Measurements from ENCODE around the gene ZNF485. TPM values are rescaled to one million over a fixed set of nuclear protein-coding genes. Genes with fewer than 3 reads are reported as not detected.

The ZNF485 gene
- total RNA-seq, 2 donors from 2014 or later: 1.6 to 2.8 TPM

DNA sequence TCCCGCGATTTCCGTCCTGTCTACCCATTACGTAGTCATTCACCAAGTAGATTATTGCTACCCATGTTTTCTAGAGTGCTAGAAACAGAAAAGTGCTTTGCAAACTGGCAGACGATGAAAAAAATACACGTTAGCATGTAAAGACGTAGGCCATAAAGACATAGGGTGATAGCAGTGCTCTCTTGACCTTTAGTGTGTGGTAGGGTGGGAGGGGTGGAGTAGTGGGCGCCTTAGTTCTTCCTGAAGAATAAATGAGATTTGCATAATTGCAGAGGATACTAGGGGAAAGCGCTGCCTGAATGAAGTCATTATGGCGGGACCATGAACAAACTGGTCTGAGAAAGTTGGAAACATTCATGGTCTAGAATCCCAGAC is 948 bp downstream of the ZNF485 start:
- no peak for DNase-seq
- Histone ChIP-seq H3K9me3 (no peaks in the 10 kb centered on the region), H3K27ac (no peak overlapping the region), H3K4me3 (peak overlapping the region; percentile 97), H3K27me3 (no peaks in the 10 kb centered on the region), H3K36me3 (no peaks in the 10 kb centered on the region), H3K4me1 (no peaks in the 10 kb centered on the region), H3K9ac (ENCODE audit: low read depth in 2 of 2, low read length in 2 of 2) (peak overlapping the region in 1 of 2 donors; percentile 76)
- TF ChIP-seq, protein P1, sequence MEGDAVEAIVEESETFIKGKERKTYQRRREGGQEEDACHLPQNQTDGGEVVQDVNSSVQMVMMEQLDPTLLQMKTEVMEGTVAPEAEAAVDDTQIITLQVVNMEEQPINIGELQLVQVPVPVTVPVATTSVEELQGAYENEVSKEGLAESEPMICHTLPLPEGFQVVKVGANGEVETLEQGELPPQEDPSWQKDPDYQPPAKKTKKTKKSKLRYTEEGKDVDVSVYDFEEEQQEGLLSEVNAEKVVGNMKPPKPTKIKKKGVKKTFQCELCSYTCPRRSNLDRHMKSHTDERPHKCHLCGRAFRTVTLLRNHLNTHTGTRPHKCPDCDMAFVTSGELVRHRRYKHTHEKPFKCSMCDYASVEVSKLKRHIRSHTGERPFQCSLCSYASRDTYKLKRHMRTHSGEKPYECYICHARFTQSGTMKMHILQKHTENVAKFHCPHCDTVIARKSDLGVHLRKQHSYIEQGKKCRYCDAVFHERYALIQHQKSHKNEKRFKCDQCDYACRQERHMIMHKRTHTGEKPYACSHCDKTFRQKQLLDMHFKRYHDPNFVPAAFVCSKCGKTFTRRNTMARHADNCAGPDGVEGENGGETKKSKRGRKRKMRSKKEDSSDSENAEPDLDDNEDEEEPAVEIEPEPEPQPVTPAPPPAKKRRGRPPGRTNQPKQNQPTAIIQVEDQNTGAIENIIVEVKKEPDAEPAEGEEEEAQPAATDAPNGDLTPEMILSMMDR (IDR thresholded peaks at IDR 0.05): no peak
- intact Hi-C loops (cut with DNase I): no loop called here

DNA sequence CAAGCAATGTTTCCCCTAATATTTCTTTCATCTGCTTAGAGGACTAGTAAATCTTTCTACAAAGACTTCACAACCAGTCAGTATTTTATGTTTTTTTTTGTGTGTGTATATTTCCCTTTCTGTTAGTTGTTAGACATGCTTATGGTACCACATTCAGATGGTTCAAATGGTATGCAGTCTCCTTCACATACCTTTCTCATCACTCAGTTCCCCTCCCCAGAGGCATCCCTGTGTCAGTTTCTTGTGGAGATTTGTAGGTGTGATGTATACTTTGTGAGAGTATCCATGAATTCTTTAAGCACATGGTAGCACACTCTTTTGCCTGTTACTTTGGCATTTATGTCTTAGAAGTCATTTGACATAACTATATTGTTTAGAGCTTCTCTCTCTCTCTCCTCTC is 4.4 kb downstream of the ZNF485 start:
- no peak overlapping the region for H3K27ac ChIP-seq
- intact Hi-C loops (cut with DNase I): no loop called here
- H3K36me3 ChIP-seq: no peaks in the 10 kb centered on the region
- TF ChIP-seq, protein P1 (IDR thresholded peaks at IDR 0.05): no peak
- H3K4me3 ChIP-seq: no peak overlapping the region
- no peak overlapping the region for H3K9ac ChIP-seq (ENCODE audit: low read depth in 2 of 2, low read length in 2 of 2)
- no peaks in the 10 kb centered on the region for H3K27me3 ChIP-seq
- no peaks in the 10 kb centered on the region for H3K9me3 ChIP-seq
- DNase-seq: no peak
- no peaks in the 10 kb centered on the region for H3K4me1 ChIP-seq

DNA sequence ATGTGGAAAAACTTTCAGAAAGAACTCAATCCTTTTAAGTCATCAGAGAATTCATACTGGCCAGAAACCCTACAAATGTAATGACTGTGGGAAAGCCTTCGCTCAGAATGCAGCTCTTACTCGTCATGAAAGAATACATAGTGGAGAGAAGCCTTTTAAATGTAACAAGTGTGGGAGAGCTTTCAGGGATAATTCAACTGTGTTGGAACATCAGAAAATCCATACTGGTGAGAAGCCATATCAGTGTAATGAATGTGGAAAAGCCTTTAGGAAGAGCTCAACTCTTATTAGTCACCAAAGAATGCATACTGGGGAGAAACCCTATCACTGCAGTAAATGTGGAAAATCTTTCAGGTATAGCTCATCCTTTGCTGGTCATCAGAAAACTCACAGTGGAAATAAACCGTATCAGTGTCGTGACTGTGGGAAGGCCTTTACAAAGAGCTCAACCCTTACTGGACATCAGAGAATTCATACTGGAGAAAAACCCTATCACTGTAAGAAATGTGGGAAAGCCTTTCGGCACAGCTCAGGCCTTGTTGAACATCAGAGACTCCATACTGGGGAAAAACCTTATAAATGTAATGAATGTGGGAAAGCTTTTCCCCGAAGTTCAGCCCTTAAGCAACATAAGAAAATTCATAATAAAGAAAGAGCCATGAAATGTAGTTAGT is 10.6 kb downstream of the ZNF485 start:
- no peaks in the 10 kb centered on the region for H3K36me3 ChIP-seq
- no peaks in the 10 kb centered on the region for H3K4me1 ChIP-seq
- H3K4me3 ChIP-seq: no peak overlapping the region
- intact Hi-C loops (cut with DNase I): no loop called here
- DNase-seq: no peak
- H3K9ac ChIP-seq (ENCODE audit: low read depth in 2 of 2, low read length in 2 of 2): no peak overlapping the region
- TF ChIP-seq, protein P1 (IDR thresholded peaks at IDR 0.05): no peak
- H3K27me3 ChIP-seq: no peaks in the 10 kb centered on the region
- no peaks in the 10 kb centered on the region for H3K9me3 ChIP-seq
- no peak overlapping the region for H3K27ac ChIP-seq

DNA sequence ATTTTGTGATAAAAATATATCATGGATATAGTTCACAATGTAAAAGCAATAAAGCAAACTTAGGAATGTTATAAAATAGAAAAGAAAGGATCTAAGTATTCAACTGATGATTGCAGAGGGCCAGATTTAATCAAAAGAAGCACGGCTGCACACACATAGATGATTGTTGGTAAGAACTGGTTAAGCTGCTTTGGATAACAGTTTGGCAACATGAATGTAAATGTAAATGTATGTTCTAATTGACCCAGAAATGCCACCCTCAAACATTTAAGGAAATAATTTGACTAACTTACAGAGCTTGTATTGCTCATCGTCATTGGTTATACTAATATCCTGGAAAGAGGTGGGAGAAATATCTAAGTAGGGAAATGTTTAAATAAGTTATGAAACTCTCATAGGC is 13.1 kb downstream of the ZNF485 start:
- Histone ChIP-seq H3K9me3 (no peaks in the 10 kb centered on the region), H3K36me3 (no peaks in the 10 kb centered on the region), H3K27ac (no peak overlapping the region), H3K4me3 (no peak overlapping the region), H3K4me1 (no peaks in the 10 kb centered on the region), H3K27me3 (no peaks in the 10 kb centered on the region), H3K9ac (ENCODE audit: low read depth in 2 of 2, low read length in 2 of 2) (no peak overlapping the region)
- intact Hi-C loops (cut with DNase I): no loop called here
- TF ChIP-seq, protein P1 (IDR thresholded peaks at IDR 0.05): no peak
- DNase-seq: no peak

DNA sequence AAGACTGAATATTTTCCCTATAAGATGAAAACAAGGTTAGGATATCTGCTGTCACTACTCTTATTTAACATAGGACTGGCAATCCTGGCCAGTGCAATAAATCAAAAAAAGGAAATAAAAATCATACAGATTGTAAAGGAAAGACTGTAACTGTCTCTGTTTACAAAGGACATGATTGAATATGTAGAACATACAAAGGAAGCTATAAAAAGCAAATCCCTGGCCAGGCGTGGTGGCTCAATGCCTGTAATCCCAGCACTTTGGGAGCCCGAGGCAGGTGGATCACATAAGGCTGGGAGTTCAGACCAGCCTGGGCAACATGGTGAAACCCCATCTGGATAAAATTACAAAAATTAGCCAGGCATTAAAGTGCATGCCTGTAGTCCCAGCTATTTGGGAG is 15.8 kb downstream of the ZNF485 start:
- TF ChIP-seq, protein P1 (IDR thresholded peaks at IDR 0.05): no peak
- Histone ChIP-seq H3K36me3 (no peaks in the 10 kb centered on the region), H3K4me3 (no peak overlapping the region), H3K9me3 (no peaks in the 10 kb centered on the region), H3K9ac (ENCODE audit: low read depth in 2 of 2, low read length in 2 of 2) (no peak overlapping the region), H3K4me1 (no peaks in the 10 kb centered on the region), H3K27ac (no peak overlapping the region), H3K27me3 (no peaks in the 10 kb centered on the region)
- DNase-seq: no peak
- intact Hi-C loops (cut with DNase I): no loop called here
